HEK293 (cell line): ENCODE data around the gene NAT10.

Experiments
- BCL11A ChIP-seq: fragments of 450-650 bp; formaldehyde crosslinking; IDR thresholded peaks from 2 replicates; pipeline ENCODE4 v1.5.1; 2016; ENCODE audit warnings: low read depth, missing biosample characterization, missing genetic modification characterization
- CTCF ChIP-seq: fragments of 450-650 bp; formaldehyde crosslinking; IDR thresholded peaks from 2 replicates; pipeline ENCODE4 v1.5.1; 2016; ENCODE audit warnings: missing biosample characterization, missing genetic modification characterization
- ZNF121 ChIP-seq: fragments of 450-650 bp; formaldehyde crosslinking; IDR thresholded peaks from 2 replicates; pipeline ENCODE4 v1.5.1; 2016; ENCODE audit warnings: missing biosample characterization, missing genetic modification characterization
- ZNF157 ChIP-seq: fragments of 450-650 bp; formaldehyde crosslinking; IDR thresholded peaks from 2 replicates; pipeline ENCODE4 v1.5.1; 2016; ENCODE audit warnings: missing biosample characterization, missing genetic modification characterization
- ZNF660 ChIP-seq: fragments of 450-650 bp; IDR thresholded peaks from 2 replicates; pipeline ENCODE4 v1.5.1; 2018; ENCODE audit warnings: missing biosample characterization, mild to moderate bottlenecking, missing genetic modification characterization
- ZNF670 ChIP-seq: fragments of 450-650 bp; formaldehyde crosslinking; IDR thresholded peaks from 2 replicates; pipeline ENCODE4 v1.5.1; 2016; ENCODE audit warnings: missing biosample characterization, missing genetic modification characterization, low read depth

DNA sequence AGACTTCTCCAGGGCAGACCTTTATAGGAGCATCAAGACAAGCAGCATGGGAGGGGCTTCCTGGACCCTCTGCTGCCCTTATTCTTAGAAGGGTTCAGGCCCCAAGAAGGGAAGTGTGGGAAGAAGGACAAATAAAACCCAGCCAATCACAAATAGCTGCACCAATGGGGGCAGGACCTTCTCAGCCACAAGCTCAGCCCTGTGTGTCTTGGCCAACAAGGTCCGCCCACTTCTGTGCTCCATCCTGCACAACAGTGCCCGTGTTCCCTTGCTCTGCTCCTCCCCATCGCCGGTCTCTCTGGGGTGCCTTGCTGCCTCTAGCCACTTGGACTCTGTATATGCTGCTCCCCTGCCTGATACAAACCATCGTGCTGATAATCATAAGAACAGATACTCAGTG, 86.1 kb downstream of the NAT10 start:
- TF ChIP-seq ZNF660 (tag by site-specific recombination) (no peak), CTCF (tag by site-specific recombination) (no peak), ZNF670 (tag by site-specific recombination) (no peak), ZNF157 (no peak), BCL11A (no peak), ZNF121 (tag by site-specific recombination) (no peak)
